Neural cell (in vitro differentiated cells): ENCODE data around the gene LYZL6. TPM values are rescaled to one million over a fixed set of nuclear protein-coding genes. Genes with fewer than 3 reads are reported as not detected.

Experiments used
- H2AFZ ChIP-seq: fragments of 200-600, 300-800 bp; sonication (generic), shearing (Covaris generic); 2 replicates; pipeline ENCODE4 v1.6.0; 2014; ENCODE audit warnings: low read depth, mild to moderate bottlenecking, antibody characterized with exemption, low read length, moderate library complexity
- H3F3A ChIP-seq: fragments of 200-600 bp; shearing (Covaris generic); 2 replicates; pipeline ENCODE4 v1.6.1; 2016; ENCODE audit warnings: mild to moderate bottlenecking, moderate library complexity, mixed read lengths, antibody characterized with exemption, low read length; ENCODE audit not compliant: insufficient read depth, poor library complexity, severe bottlenecking
- H3K27ac ChIP-seq: fragments of 200-600, 300-800 bp; sonication (generic), shearing (Covaris generic); 2 replicates; pipeline ENCODE4 v1.5.1; 2014; ENCODE audit warnings: mild to moderate bottlenecking, low read length, moderate library complexity
- H3K27me3 ChIP-seq: fragments of 300-800, 200-600 bp; sonication (generic), shearing (Covaris generic); 2 replicates; pipeline ENCODE4 v1.6.0; 2014; ENCODE audit warnings: mild to moderate bottlenecking, low read depth, low read length, moderate library complexity; ENCODE audit not compliant: insufficient read depth
- H3K36me3 ChIP-seq: fragments of 300-800, 200-600 bp; sonication (generic), shearing (Covaris generic); 2 replicates; pipeline ENCODE4 v1.5.1; 2014; ENCODE audit warnings: mild to moderate bottlenecking, antibody characterized with exemption, low read length, moderate library complexity; ENCODE audit not compliant: insufficient read depth
- H3K4me2 ChIP-seq: fragments of 300-800, 200-600 bp; sonication (generic), shearing (Covaris generic); 2 replicates; pipeline ENCODE4 v1.6.0; 2014; ENCODE audit warnings: mild to moderate bottlenecking, low read length
- H3K4me3 ChIP-seq: fragments of 300-800, 200-600 bp; sonication (generic), shearing (Covaris generic); 2 replicates; pipeline ENCODE4 v1.5.1; 2014; ENCODE audit warnings: mild to moderate bottlenecking, low read length, moderate library complexity
- H3K79me2 ChIP-seq: fragments of 200-600 bp; shearing (Covaris generic); replicated peaks from 2 replicates; pipeline ENCODE4 v1.6.0; 2014; ENCODE audit warnings: mild to moderate bottlenecking, low read length, moderate library complexity; ENCODE audit not compliant: insufficient read depth
- H3K9ac ChIP-seq: fragments of 300-800, 200-600 bp; sonication (generic), shearing (Covaris generic); 2 replicates; pipeline ENCODE4 v1.6.1; 2016; ENCODE audit warnings: mild to moderate bottlenecking, low read length, mixed read lengths
- H3K9me2 ChIP-seq: fragments of 200-600 bp; shearing (Covaris generic); 2 replicates; pipeline ENCODE4 v1.6.1; 2016; ENCODE audit warnings: mild to moderate bottlenecking, low read length, mixed read lengths; ENCODE audit not compliant: insufficient read depth
- H3K9me3 ChIP-seq: fragments of 200-600, 300-800 bp; sonication (generic), shearing (Covaris generic); 2 replicates; pipeline ENCODE4 v1.6.1; 2016; ENCODE audit warnings: mild to moderate bottlenecking, mixed run types, low read length, moderate library complexity, mixed read lengths
- H4K20me1 ChIP-seq: fragments of 200-600 bp; shearing (Covaris generic); 2 replicates; pipeline ENCODE4 v1.6.1; 2016; ENCODE audit warnings: mild to moderate bottlenecking, mixed run types; ENCODE audit not compliant: insufficient read depth
- EP300 ChIP-seq: fragments of 450-650 bp; conservative IDR thresholded peaks from 2 replicates; pipeline ENCODE4 v1.6.1; 2014; ENCODE audit warnings: antibody characterized with exemption, mild to moderate bottlenecking, moderate library complexity; ENCODE audit not compliant: poor library complexity, severe bottlenecking
- EZH2 ChIP-seq: fragments of 200-600, 300-800 bp; shearing (Covaris generic), sonication (generic); IDR thresholded peaks from 2 replicates; pipeline ENCODE4 v1.6.1; 2014; ENCODE audit warnings: antibody characterized with exemption, low read length, borderline replicate concordance, mild to moderate bottlenecking; ENCODE audit not compliant: insufficient read depth, poor library complexity, severe bottlenecking
- MXI1 ChIP-seq: fragments of 450-650 bp; conservative IDR thresholded peaks from 2 replicates; pipeline ENCODE4 v1.6.1; 2014; ENCODE audit warnings: antibody characterized with exemption, mild to moderate bottlenecking; ENCODE audit not compliant: poor library complexity, severe bottlenecking
- POLR2AphosphoS5 ChIP-seq: IDR thresholded peaks from 2 replicates; pipeline ENCODE4 v1.6.1; 2012
- RAD21 ChIP-seq: fragments of 450-650 bp; conservative IDR thresholded peaks from 2 replicates; pipeline ENCODE4 v1.6.1; 2014; ENCODE audit warnings: antibody characterized with exemption, mild to moderate bottlenecking, moderate library complexity
- SMC3 ChIP-seq: fragments of 450-650 bp; conservative IDR thresholded peaks from 2 replicates; pipeline ENCODE4 v1.6.1; 2014; ENCODE audit warnings: antibody characterized with exemption, mild to moderate bottlenecking, moderate library complexity; ENCODE audit not compliant: poor library complexity
- TAF1 ChIP-seq: IDR thresholded peaks from 2 replicates; pipeline ENCODE4 v1.6.1; 2012; ENCODE audit warnings: low read depth
- polyA plus RNA-seq: library from polyadenylated mRNA; depleted of rRNA; stranded (reverse); fragments of >200 nt; gene quantifications from 2 replicates; pipeline ENCODE4 v1.2.3, GENCODE V29; 2014
- TF ChIP-seq, protein P1 (sequence below): IDR thresholded peaks from 2 replicates; pipeline ENCODE4 v1.6.1; 2012; ENCODE audit warnings: borderline replicate concordance
- TF ChIP-seq, protein P2 (sequence below): fragments of 450-650 bp; IDR thresholded peaks from 2 replicates; pipeline ENCODE4 v1.5.1; 2014; ENCODE audit warnings: antibody characterized with exemption, mild to moderate bottlenecking, moderate library complexity; ENCODE audit not compliant: poor library complexity, severe bottlenecking

Gene LYZL6
- polyA plus RNA-seq, 1 donor from 2014 or later = not detected

DNA sequence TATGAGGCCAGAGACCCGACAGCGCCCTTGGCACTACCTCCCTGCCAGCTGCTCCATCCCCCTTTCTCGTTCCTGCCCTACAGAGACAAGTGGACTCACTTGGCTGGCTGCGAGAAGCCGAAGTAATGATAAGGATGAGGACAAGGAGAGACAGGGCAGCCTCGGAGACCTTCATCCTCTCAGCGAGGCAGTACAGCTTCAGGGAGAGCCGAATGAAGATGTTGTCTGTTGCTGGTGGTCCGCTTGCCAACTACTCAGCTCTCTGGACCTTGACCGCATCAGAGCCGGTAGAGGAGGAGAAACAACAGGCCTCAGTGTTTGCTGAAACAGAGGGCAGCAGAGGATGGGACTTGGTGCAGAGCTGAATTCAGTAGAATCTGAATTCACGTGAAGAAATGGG is 37.7 kb upstream of the LYZL6 start, which contains the start of gene CCL16:
TSS of gene CCL16 (minus strand) at position 252 of the 400 bp plus-strand sequence. CDS start at position 175, 77 bp downstream.
- no peaks in the 10 kb centered on the region for H3K9me2 ChIP-seq
- no peak within 1 kb of the TSS for H3K4me2 ChIP-seq
- no peak within 1 kb of the TSS for H3K9ac ChIP-seq
- no peaks in the 10 kb centered on the region for H3F3A ChIP-seq
- H3K36me3 ChIP-seq = no peaks in the 10 kb centered on the region
- no peak within 1 kb of the TSS for H3K4me3 ChIP-seq
- no peaks in the 10 kb centered on the region for H3K27me3 ChIP-seq
- no peak for TF ChIP-seq POLR2AphosphoS5
- TF ChIP-seq, protein P1, sequence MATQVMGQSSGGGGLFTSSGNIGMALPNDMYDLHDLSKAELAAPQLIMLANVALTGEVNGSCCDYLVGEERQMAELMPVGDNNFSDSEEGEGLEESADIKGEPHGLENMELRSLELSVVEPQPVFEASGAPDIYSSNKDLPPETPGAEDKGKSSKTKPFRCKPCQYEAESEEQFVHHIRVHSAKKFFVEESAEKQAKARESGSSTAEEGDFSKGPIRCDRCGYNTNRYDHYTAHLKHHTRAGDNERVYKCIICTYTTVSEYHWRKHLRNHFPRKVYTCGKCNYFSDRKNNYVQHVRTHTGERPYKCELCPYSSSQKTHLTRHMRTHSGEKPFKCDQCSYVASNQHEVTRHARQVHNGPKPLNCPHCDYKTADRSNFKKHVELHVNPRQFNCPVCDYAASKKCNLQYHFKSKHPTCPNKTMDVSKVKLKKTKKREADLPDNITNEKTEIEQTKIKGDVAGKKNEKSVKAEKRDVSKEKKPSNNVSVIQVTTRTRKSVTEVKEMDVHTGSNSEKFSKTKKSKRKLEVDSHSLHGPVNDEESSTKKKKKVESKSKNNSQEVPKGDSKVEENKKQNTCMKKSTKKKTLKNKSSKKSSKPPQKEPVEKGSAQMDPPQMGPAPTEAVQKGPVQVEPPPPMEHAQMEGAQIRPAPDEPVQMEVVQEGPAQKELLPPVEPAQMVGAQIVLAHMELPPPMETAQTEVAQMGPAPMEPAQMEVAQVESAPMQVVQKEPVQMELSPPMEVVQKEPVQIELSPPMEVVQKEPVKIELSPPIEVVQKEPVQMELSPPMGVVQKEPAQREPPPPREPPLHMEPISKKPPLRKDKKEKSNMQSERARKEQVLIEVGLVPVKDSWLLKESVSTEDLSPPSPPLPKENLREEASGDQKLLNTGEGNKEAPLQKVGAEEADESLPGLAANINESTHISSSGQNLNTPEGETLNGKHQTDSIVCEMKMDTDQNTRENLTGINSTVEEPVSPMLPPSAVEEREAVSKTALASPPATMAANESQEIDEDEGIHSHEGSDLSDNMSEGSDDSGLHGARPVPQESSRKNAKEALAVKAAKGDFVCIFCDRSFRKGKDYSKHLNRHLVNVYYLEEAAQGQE = no peak
- TF ChIP-seq SMC3 = no peak
- TF ChIP-seq, protein P2, sequence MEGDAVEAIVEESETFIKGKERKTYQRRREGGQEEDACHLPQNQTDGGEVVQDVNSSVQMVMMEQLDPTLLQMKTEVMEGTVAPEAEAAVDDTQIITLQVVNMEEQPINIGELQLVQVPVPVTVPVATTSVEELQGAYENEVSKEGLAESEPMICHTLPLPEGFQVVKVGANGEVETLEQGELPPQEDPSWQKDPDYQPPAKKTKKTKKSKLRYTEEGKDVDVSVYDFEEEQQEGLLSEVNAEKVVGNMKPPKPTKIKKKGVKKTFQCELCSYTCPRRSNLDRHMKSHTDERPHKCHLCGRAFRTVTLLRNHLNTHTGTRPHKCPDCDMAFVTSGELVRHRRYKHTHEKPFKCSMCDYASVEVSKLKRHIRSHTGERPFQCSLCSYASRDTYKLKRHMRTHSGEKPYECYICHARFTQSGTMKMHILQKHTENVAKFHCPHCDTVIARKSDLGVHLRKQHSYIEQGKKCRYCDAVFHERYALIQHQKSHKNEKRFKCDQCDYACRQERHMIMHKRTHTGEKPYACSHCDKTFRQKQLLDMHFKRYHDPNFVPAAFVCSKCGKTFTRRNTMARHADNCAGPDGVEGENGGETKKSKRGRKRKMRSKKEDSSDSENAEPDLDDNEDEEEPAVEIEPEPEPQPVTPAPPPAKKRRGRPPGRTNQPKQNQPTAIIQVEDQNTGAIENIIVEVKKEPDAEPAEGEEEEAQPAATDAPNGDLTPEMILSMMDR = no peak
- no peak for TF ChIP-seq MXI1
- TF ChIP-seq EZH2 = no peak
- TF ChIP-seq RAD21 = no peak
- no peak for TF ChIP-seq EP300
- H3K9me3 ChIP-seq = no peaks in the 10 kb centered on the region
- no peak within 1 kb of the TSS for H3K27ac ChIP-seq
- no peaks in the 10 kb centered on the region for H4K20me1 ChIP-seq
- H3K79me2 ChIP-seq = no peaks in the 10 kb centered on the region
- no peak within 1 kb of the TSS for H2AFZ ChIP-seq

DNA sequence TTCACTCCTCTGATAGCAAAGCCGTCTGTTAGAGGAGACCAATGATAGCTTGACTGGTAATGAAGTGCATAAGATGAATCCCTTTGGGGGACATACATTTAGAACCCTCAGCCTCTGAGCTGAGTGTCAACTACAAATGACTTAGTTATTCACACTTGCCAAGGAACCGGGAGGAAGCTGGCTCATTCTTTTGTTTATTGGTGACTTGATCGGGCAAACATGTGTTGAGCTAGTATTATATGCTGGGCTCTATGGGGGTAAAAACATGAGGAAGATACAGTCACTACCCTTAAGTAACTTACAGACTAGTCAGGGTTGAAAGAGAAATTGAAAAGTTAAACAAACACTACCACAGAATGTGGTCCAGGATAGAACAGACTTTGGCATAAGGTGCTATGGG is 34.8 kb upstream of the LYZL6 start:
- TF ChIP-seq, protein P1 = no peak
- TF ChIP-seq RAD21 (no peak), TAF1 (no peak), EP300 (no peak), POLR2AphosphoS5 (no peak), EZH2 (no peak), MXI1 (no peak), SMC3 (no peak)
- TF ChIP-seq, protein P2 = no peak
- no peak overlapping the region for H3K9ac ChIP-seq
- H3K9me3 ChIP-seq = no peaks in the 10 kb centered on the region
- no peak overlapping the region for H3K27ac ChIP-seq
- no peak overlapping the region for H3K4me3 ChIP-seq
- no peak overlapping the region for H2AFZ ChIP-seq
- H3K4me2 ChIP-seq = no peak overlapping the region
- H3K79me2 ChIP-seq = no peaks in the 10 kb centered on the region
- no peaks in the 10 kb centered on the region for H3F3A ChIP-seq
- no peaks in the 10 kb centered on the region for H3K36me3 ChIP-seq
- no peaks in the 10 kb centered on the region for H3K9me2 ChIP-seq
- H3K27me3 ChIP-seq = no peaks in the 10 kb centered on the region
- H4K20me1 ChIP-seq = no peaks in the 10 kb centered on the region
